ENCODE measurements around the gene GPR183.

The GPR183 gene

GRCh38 chr13:99285432-99286182 is 21.6 kb downstream of the GPR183 start:
- TF ChIP-seq ZBTB7A (IDR thresholded peaks at IDR 0.05; ENCODE audit: low read depth): no peak
- no peak for TF ChIP-seq YY1 (IDR thresholded peaks at IDR 0.05; ENCODE audit: low read depth)
- TF ChIP-seq TCF12 (IDR thresholded peaks at IDR 0.05; ENCODE audit: low read depth): no peak
- no peak for TF ChIP-seq RAD21 (IDR thresholded peaks at IDR 0.05; ENCODE audit: low read depth)
- no peak for TF ChIP-seq TEAD4 (IDR thresholded peaks at IDR 0.05)
- no peak for TF ChIP-seq FOXM1 (IDR thresholded peaks at IDR 0.05; ENCODE audit: borderline replicate concordance, low read depth)

- TF ChIP-seq NFIC (IDR thresholded peaks at IDR 0.05) (no peak), EGR1 (IDR thresholded peaks at IDR 0.05) (no peak), REST (IDR thresholded peaks at IDR 0.05; ENCODE audit: low read depth) (no peak), CREB1 (IDR thresholded peaks at IDR 0.05; ENCODE audit: low read depth) (no peak), TEAD4 (IDR thresholded peaks at IDR 0.05) (no peak), MAX (IDR thresholded peaks at IDR 0.05) (no peak), CEBPB (IDR thresholded peaks at IDR 0.05) (no peak), ZBTB7A (IDR thresholded peaks at IDR 0.05; ENCODE audit: low read depth) (no peak), TCF12 (IDR thresholded peaks at IDR 0.05; ENCODE audit: low read depth) (no peak), YY1 (IDR thresholded peaks at IDR 0.05; ENCODE audit: low read depth) (no peak), FOXM1 (IDR thresholded peaks at IDR 0.05; ENCODE audit: borderline replicate concordance, low read depth) (no peak), RAD21 (IDR thresholded peaks at IDR 0.05; ENCODE audit: low read depth) (no peak), TAF1 (IDR thresholded peaks at IDR 0.05; ENCODE audit: low read depth) (no peak), EP300 (IDR thresholded peaks at IDR 0.05; ENCODE audit: borderline replicate concordance) (no peak), USF1 (IDR thresholded peaks at IDR 0.05) (no peak)
Measured at GRCh38 chr13:99282264-99283231, 24.7 kb downstream of the GPR183 start.

GRCh38 chr13:99281811-99282263 is 25.4 kb downstream of the GPR183 start:
- TF ChIP-seq MAX (IDR thresholded peaks at IDR 0.05) (no peak), CEBPB (IDR thresholded peaks at IDR 0.05) (no peak), TAF1 (IDR thresholded peaks at IDR 0.05; ENCODE audit: low read depth) (no peak), EGR1 (IDR thresholded peaks at IDR 0.05) (no peak), ZBTB7A (IDR thresholded peaks at IDR 0.05; ENCODE audit: low read depth) (no peak), RAD21 (IDR thresholded peaks at IDR 0.05; ENCODE audit: low read depth) (no peak), TEAD4 (IDR thresholded peaks at IDR 0.05) (no peak)

- TF ChIP-seq FOXM1 (IDR thresholded peaks at IDR 0.05; ENCODE audit: borderline replicate concordance, low read depth): no peak
- no peak for TF ChIP-seq EGR1 (IDR thresholded peaks at IDR 0.05)
- no peak for TF ChIP-seq USF1 (IDR thresholded peaks at IDR 0.05)
- TF ChIP-seq TAF1 (IDR thresholded peaks at IDR 0.05; ENCODE audit: low read depth): no peak
- no peak for TF ChIP-seq ZBTB7A (IDR thresholded peaks at IDR 0.05; ENCODE audit: low read depth)
- TF ChIP-seq EP300 (IDR thresholded peaks at IDR 0.05; ENCODE audit: borderline replicate concordance): no peak
- no peak for TF ChIP-seq NFIC (IDR thresholded peaks at IDR 0.05)
- no peak for TF ChIP-seq TEAD4 (IDR thresholded peaks at IDR 0.05)
- TF ChIP-seq CEBPB (IDR thresholded peaks at IDR 0.05): no peak
Measured at GRCh38 chr13:99280166-99280565, 27.0 kb downstream of the GPR183 start.

- TF ChIP-seq CREB1 (IDR thresholded peaks at IDR 0.05; ENCODE audit: low read depth) (no peak), ZBTB7A (IDR thresholded peaks at IDR 0.05; ENCODE audit: low read depth) (no peak), TEAD4 (IDR thresholded peaks at IDR 0.05) (no peak), EP300 (IDR thresholded peaks at IDR 0.05; ENCODE audit: borderline replicate concordance) (no peak), MAX (IDR thresholded peaks at IDR 0.05) (no peak), EGR1 (IDR thresholded peaks at IDR 0.05) (no peak), TCF12 (IDR thresholded peaks at IDR 0.05; ENCODE audit: low read depth) (no peak), NFIC (IDR thresholded peaks at IDR 0.05) (no peak), TAF1 (IDR thresholded peaks at IDR 0.05; ENCODE audit: low read depth) (no peak), REST (IDR thresholded peaks at IDR 0.05; ENCODE audit: low read depth) (no peak), YY1 (IDR thresholded peaks at IDR 0.05; ENCODE audit: low read depth) (no peak), FOXM1 (IDR thresholded peaks at IDR 0.05; ENCODE audit: borderline replicate concordance, low read depth) (no peak)
Measured at GRCh38 chr13:99279637-99280036, 27.6 kb downstream of the GPR183 start.

Data from Ishikawa (cell line).